B cell (primary cell): Measurements from ENCODE around the gene CCDC59. TPM values are rescaled to one million over a fixed set of nuclear protein-coding genes. Genes with fewer than 3 reads are reported as not detected.
"Not testable (repeated sequence)": the region's sequence is repeated elsewhere in the genome, so short reads cannot be mapped to it uniquely, and the experiment has no call there.

Experiments used
- ATAC-seq: fragments of 200-7000 bp; cut with Tn5 transposase; one replicate; pipeline ENCODE4 v1.10.0; 2021; ENCODE audit warnings: low read depth, mild to moderate bottlenecking, moderate number of reproducible peaks, moderate library complexity
- CTCF ChIA-PET: fragments of 350-600 bp; sonication (Branson Sonifier 250); formaldehyde crosslinking; loops from one replicate; lab custom pipeline; 2021; ENCODE audit warnings: antibody characterized with exemption, inconsistent platforms; lab: Charles Lee
- POLR2A ChIA-PET: fragments of 350-600 bp; sonication (Branson Sonifier 250); formaldehyde crosslinking; loops from one replicate; lab custom pipeline; 2021; ENCODE audit warnings: antibody characterized with exemption; lab: Charles Lee
- DNase-seq: peaks from one replicate; pipeline ENCODE4 v3.0.0; 2013
- H2AFZ ChIP-seq: 2 replicates; pipeline ENCODE4 v1.6.1; 2012; ENCODE audit warnings: mild to moderate bottlenecking, low read depth, low read length; ENCODE audit not compliant: insufficient read depth, poor library complexity, severe bottlenecking
- H3K27ac ChIP-seq, 2 donors: 1 replicate in 1 of 2; 2 replicates in 1 of 2; pipeline ENCODE4 v1.5.1; 2012 to 2013; ENCODE audit warnings: low read length in 2 of 2, mild to moderate bottlenecking in 2 of 2, moderate library complexity in 1 of 2
- H3K27me3 ChIP-seq, 4 experiments: fragments of 200-600 bp in 1 of 4; sonication (generic) in 1 of 4; replicated peaks in 1 of 4; 1 replicate in 2 of 4; 2 replicates in 2 of 4; pipeline versions ENCODE4 v1.6.1 to v1.7.0; 2013 to 2016; ENCODE audit warnings: low read length in 3 of 4, mild to moderate bottlenecking in 2 of 4, mixed read lengths in 1 of 4, moderate library complexity in 1 of 4; ENCODE audit not compliant: insufficient read depth in 4 of 4, control insufficient read depth in 3 of 4; ENCODE audit errors: control extremely low read depth in 1 of 4
- H3K36me3 ChIP-seq, 2 experiments: replicated peaks in 1 of 2; 1 replicate in 1 of 2; 2 replicates in 1 of 2; pipeline versions ENCODE4 v1.6.1 to v1.7.1; 2013; ENCODE audit warnings: low read length in 1 of 2; ENCODE audit not compliant: insufficient read depth in 2 of 2, control insufficient read depth in 1 of 2; ENCODE audit errors: control extremely low read depth in 1 of 2, extremely low read depth in 1 of 2
- H3K4me1 ChIP-seq, 2 donors: fragments of 200-600 bp in 1 of 2; sonication (generic) in 1 of 2; 1 replicate in 1 of 2; 2 replicates in 1 of 2; pipeline versions ENCODE4 v1.5.1 to v1.6.1; 2013 to 2017; ENCODE audit warnings: low read length in 2 of 2; ENCODE audit not compliant: control insufficient read depth in 2 of 2, insufficient read depth in 2 of 2
- H3K4me2 ChIP-seq: replicated peaks from 2 replicates; pipeline ENCODE3; 2012; ENCODE audit warnings: mild to moderate bottlenecking, low read depth, low read length; ENCODE audit not compliant: poor library complexity, severe bottlenecking
- H3K4me3 ChIP-seq, 5 experiments: fragments of 200-600 bp in 1 of 5; sonication (generic) in 1 of 5; 1 replicate in 3 of 5; 2 replicates in 2 of 5; pipeline versions ENCODE4 v1.5.1 to v1.7.0; 2011 to 2016; ENCODE audit warnings: low read length in 4 of 5, mild to moderate bottlenecking in 4 of 5, low read depth in 2 of 5, control low read depth in 1 of 5, moderate library complexity in 1 of 5; ENCODE audit not compliant: insufficient read depth in 1 of 5; ENCODE audit errors: control extremely low read depth in 1 of 5, extremely low read depth in 1 of 5
- H3K79me2 ChIP-seq: fragments of 200-600 bp; sonication (generic); one replicate; pipeline ENCODE4 v1.6.0; 2016; ENCODE audit warnings: low read length; ENCODE audit not compliant: control insufficient read depth, insufficient read depth
- H3K9ac ChIP-seq: fragments of 200-600 bp; sonication (generic); 2 replicates; pipeline ENCODE4 v1.6.1; 2017; ENCODE audit warnings: mild to moderate bottlenecking, low read length, moderate library complexity
- H3K9me3 ChIP-seq, 3 donors: one replicate each; pipeline versions ENCODE4 v1.6.1 to v1.7.1; 2013; ENCODE audit warnings: low read length in 2 of 3; ENCODE audit not compliant: control insufficient read depth in 2 of 3, insufficient read depth in 1 of 3; ENCODE audit errors: control extremely low read depth in 1 of 3
- H4K20me1 ChIP-seq: 2 replicates; pipeline ENCODE4 v1.6.0; 2012; ENCODE audit warnings: mild to moderate bottlenecking, low read length; ENCODE audit not compliant: insufficient read depth, control insufficient read depth, poor library complexity, severe bottlenecking
- H3K27ac Mint-ChIP-seq: one replicate; pipeline ENCODE4 v1.8.0; 2021; ENCODE audit warnings: mixed read lengths
- H3K27me3 Mint-ChIP-seq: one replicate; pipeline ENCODE4 v1.8.0; 2021; ENCODE audit warnings: mixed read lengths
- H3K4me1 Mint-ChIP-seq: one replicate; pipeline ENCODE4 v1.8.0; 2021; ENCODE audit warnings: mixed read lengths
- H3K4me3 Mint-ChIP-seq: one replicate; pipeline ENCODE4 v1.8.0; 2021; ENCODE audit warnings: mixed read lengths
- H3K9me3 Mint-ChIP-seq: one replicate; pipeline ENCODE4 v1.8.0; 2022; ENCODE audit warnings: mixed read lengths; ENCODE audit not compliant: insufficient read depth
- EZH2 ChIP-seq: IDR thresholded peaks from 2 replicates; pipeline ENCODE4 v1.6.1; 2012; ENCODE audit warnings: borderline replicate concordance, low read depth, mild to moderate bottlenecking, moderate library complexity, low read length; ENCODE audit not compliant: insufficient read depth, poor library complexity, severe bottlenecking
- WGBS: methylation state at CpG from one replicate; pipeline ENCODE4 v1.1.5; 2013; ENCODE audit warnings: missing lambda C conversion rate; ENCODE audit not compliant: insufficient coverage; 5-methylcytosine and 5-hydroxymethylcytosine counted together
- intact Hi-C: fragments of 100-400 bp; cut with micrococcal nuclease; formaldehyde crosslinking; loops from one replicate; pipeline ENCODE4 v1.10.0; 2022
- polyA plus RNA-seq: library from polyadenylated mRNA; depleted of rRNA; stranded (reverse); fragments of >200 nt; gene quantifications from 2 replicates; pipeline ENCODE4 v1.2.3, GENCODE V29; 2012
- total RNA-seq, 2 donors: library from RNA; stranded (reverse); fragments of 120-200 nt in 1 of 2; gene quantifications; 1 replicate in 1 of 2; 2 replicates in 1 of 2; pipeline versions ENCODE4 v1.2.3 to v1.2.4, GENCODE V29; 2013 to 2022
- TF ChIP-seq, protein P1 (sequence below): fragments of 200-600 bp; IDR thresholded peaks from one replicate; pipeline ENCODE4 v1.8.0; 2022; ENCODE audit warnings: antibody characterized with exemption, mild to moderate bottlenecking

CCDC59 gene
- total and polyA plus RNA-seq, 2 donors (not counting 1 experiment from before 2014, with no cell fraction given): 54.7 to 55.0 TPM

GRCh38 chr12:82361461-82361915, 3.3 kb upstream of the CCDC59 start:
- intact Hi-C loops: no loop called here
- H3K36me3 ChIP-seq: peaks cover 0 to 7% of the 10 kb centered on the region in 2 experiments
- DNase-seq (peak; percentile 12), ATAC-seq (no peak)
- Mint-ChIP-seq H3K27me3 (no peaks in the 10 kb centered on the region), H3K4me1 (peaks cover 40% of the 10 kb centered on the region), H3K27ac (no peak overlapping the region), H3K4me3 (no peak overlapping the region), H3K9me3 (peaks cover 3% of the 10 kb centered on the region)
- H3K27me3 ChIP-seq: no peaks in the 10 kb centered on the region
- no peak overlapping the region for H3K4me3 ChIP-seq
- 88% methylated on average over 22 of the region's 22 CpGs for WGBS
- TF ChIP-seq EZH2: no peak
- TF ChIP-seq, protein P1, sequence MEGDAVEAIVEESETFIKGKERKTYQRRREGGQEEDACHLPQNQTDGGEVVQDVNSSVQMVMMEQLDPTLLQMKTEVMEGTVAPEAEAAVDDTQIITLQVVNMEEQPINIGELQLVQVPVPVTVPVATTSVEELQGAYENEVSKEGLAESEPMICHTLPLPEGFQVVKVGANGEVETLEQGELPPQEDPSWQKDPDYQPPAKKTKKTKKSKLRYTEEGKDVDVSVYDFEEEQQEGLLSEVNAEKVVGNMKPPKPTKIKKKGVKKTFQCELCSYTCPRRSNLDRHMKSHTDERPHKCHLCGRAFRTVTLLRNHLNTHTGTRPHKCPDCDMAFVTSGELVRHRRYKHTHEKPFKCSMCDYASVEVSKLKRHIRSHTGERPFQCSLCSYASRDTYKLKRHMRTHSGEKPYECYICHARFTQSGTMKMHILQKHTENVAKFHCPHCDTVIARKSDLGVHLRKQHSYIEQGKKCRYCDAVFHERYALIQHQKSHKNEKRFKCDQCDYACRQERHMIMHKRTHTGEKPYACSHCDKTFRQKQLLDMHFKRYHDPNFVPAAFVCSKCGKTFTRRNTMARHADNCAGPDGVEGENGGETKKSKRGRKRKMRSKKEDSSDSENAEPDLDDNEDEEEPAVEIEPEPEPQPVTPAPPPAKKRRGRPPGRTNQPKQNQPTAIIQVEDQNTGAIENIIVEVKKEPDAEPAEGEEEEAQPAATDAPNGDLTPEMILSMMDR: no peak
- H4K20me1 ChIP-seq: peaks cover 6% of the 10 kb centered on the region
- no peak overlapping the region for H2AFZ ChIP-seq
- H3K27ac ChIP-seq: no peak overlapping the region
- H3K4me2 ChIP-seq: no peak overlapping the region
- peaks cover 20 to 21% of the 10 kb centered on the region in 2 donors for H3K4me1 ChIP-seq
- H3K9me3 ChIP-seq: no peaks in the 10 kb centered on the region
- ChIA-PET POLR2A (no interaction called here), CTCF (interaction anchor here (1.2 kb wide), 1 partner anchor 10 kb away, joined by 3 read pairs; no protein-coding TSS in a partner anchor)
- H3K79me2 ChIP-seq: peaks cover 81% of the 10 kb centered on the region
- H3K9ac ChIP-seq: no peak overlapping the region

DNA sequence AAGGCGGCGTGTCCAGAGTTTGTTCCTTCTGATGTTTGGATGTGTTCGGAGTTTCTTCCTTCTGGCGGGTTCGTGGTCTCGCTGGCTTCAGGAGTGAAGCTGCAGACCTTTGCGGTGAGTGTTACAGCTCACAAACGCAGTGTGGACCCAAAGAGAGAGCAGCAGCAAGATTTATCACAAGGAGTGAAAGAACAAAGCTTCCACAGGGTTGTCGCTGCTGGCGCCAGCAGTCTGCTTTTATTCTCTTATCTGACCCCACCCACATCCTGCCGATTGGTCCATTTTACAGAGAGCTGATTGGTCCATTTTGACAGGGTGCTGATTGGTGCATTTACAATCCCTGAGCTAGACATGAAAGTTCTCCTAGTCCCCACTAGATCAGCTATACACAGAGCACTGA, 2.6 kb upstream of the CCDC59 start:
- H3K4me2 ChIP-seq, intact Hi-C loops, H3K9me3 Mint-ChIP-seq, H3K27me3 ChIP-seq, DNase-seq, H3K4me3 Mint-ChIP-seq, H3K27me3 Mint-ChIP-seq, ATAC-seq, H3K27ac ChIP-seq, POLR2A ChIA-PET, H4K20me1 ChIP-seq, H3K9ac ChIP-seq, H3K9me3 ChIP-seq, H3K4me3 ChIP-seq, H3K27ac Mint-ChIP-seq, H2AFZ ChIP-seq: not testable (repeated sequence)
- Histone ChIP-seq H3K79me2 (peaks cover 87% of the 10 kb centered on the region), H3K36me3 (peaks cover 2 to 11% of the 10 kb centered on the region in 2 experiments), H3K4me1 (peaks cover 26% of the 10 kb centered on the region in 2 donors)
- CTCF ChIA-PET: interaction anchor here (1.2 kb wide), 1 partner anchor 10 kb away, joined by 3 read pairs; no protein-coding TSS in a partner anchor
- 96% methylated on average over 9 of the region's 11 CpGs for WGBS
- H3K4me1 Mint-ChIP-seq: peaks cover 46% of the 10 kb centered on the region
